Measurements from ENCODE around the gene SPRYD3.

The SPRYD3 gene

GRCh38 chr12:53079226-53080117 is at the start of gene SPRYD3:
SPRYD3 (minus strand) TSS chr12:53079390; CDS start chr12:53079333, 57 bp downstream.
- ChIA-PET POLR2A (interaction anchor here (0.5 to 2.4 kb wide), 33 partner anchors 9 to 422 kb away, joined by 3 to 18 read pairs (median 5); partner anchors contain the start of genes AAAS, CSAD, EIF4B and ESPL1), CTCF (interaction anchor here (0.6 to 7.0 kb wide), 7 partner anchors 14 to 132 kb away, joined by 3 to 78 read pairs (median 3); partner anchors contain the start of gene IGFBP6)
- Histone ChIP-seq H3K27ac (ENCODE audit: extremely low read depth, low read depth, low read length) (peak within 1 kb of the TSS; percentile 85), H3K4me1 (ENCODE audit: control insufficient read depth, insufficient read depth, low read length) (peaks cover 2% of the 10 kb centered on the region; the same call in 1 of the 2 replicates), H3K36me3 (ENCODE audit: control insufficient read depth in 2 of 2, insufficient read depth in 1 of 2, low read length in 2 of 2) (peaks cover 0 to 30% of the 10 kb centered on the region in 2 experiments; a peak in 2 of 3 replicates), H3K4me3 (ENCODE audit: low read depth, low read length) (peak within 1 kb of the TSS; percentile 55), H3K9me3 (ENCODE audit: control insufficient read depth, insufficient read depth, low read depth, low read length) (no peaks in the 10 kb centered on the region)
- TF ChIP-seq REPIN1 (tag by site-specific recombination; IDR thresholded peaks at IDR 0.05; ENCODE audit: low read depth) (no peak), ZNF76 (tag by site-specific recombination; IDR thresholded peaks at IDR 0.05; ENCODE audit: borderline replicate concordance, low read depth) (peak; percentile 40; the same call in 1 of the 2 replicates), ZNF555 (tag by site-specific recombination; conservative IDR thresholded peaks at IDR 0.05) (no peak), ZNF529 (tag by site-specific recombination; IDR thresholded peaks at IDR 0.05; ENCODE audit: insufficient replicate concordance) (no peak), ZNF664 (tag by site-specific recombination; IDR thresholded peaks at IDR 0.05) (peak; percentile 85), SP7 (tag by site-specific recombination; IDR thresholded peaks at IDR 0.05) (peak; percentile 38; the same call in 1 of the 2 replicates), ATF2 (tag by site-specific recombination; IDR thresholded peaks at IDR 0.05; ENCODE audit: low read depth) (no peak), ZNF701 (tag by site-specific recombination; IDR thresholded peaks at IDR 0.05) (no peak), ZNF302 (tag by site-specific recombination; IDR thresholded peaks at IDR 0.05; ENCODE audit: low read depth) (no peak), ZFP37 (tag by site-specific recombination; IDR thresholded peaks at IDR 0.05) (no peak; the same call in 1 of the 2 replicates), ZNF23 (tag by site-specific recombination; IDR thresholded peaks at IDR 0.05; ENCODE audit: borderline replicate concordance) (no peak), ZNF548 (tag by site-specific recombination; IDR thresholded peaks at IDR 0.05) (no peak), SALL2 (tag by site-specific recombination; IDR thresholded peaks at IDR 0.05; ENCODE audit: borderline replicate concordance) (no peak), ZNF747 (tag by site-specific recombination; IDR thresholded peaks at IDR 0.05) (no peak), ZNF350 (tag by site-specific recombination; IDR thresholded peaks at IDR 0.05) (no peak), CTCF (tag by site-specific recombination; IDR thresholded peaks at IDR 0.05) (no peak), ZIC2 (tag by site-specific recombination; IDR thresholded peaks at IDR 0.05) (peak; percentile 63; the same call in 1 of the 2 replicates), ZNF362 (tag by site-specific recombination; IDR thresholded peaks at IDR 0.05) (no peak), ZNF785 (tag by site-specific recombination; IDR thresholded peaks at IDR 0.05) (no peak), TRIM28 (IDR thresholded peaks at IDR 0.05; ENCODE audit: borderline replicate concordance, low read length) (no peak), ZNF610 (tag by site-specific recombination; IDR thresholded peaks at IDR 0.05; ENCODE audit: borderline replicate concordance) (no peak), BCL11A (tag by site-specific recombination; IDR thresholded peaks at IDR 0.05; ENCODE audit: low read depth) (peak; percentile 57), ZNF670 (tag by site-specific recombination; IDR thresholded peaks at IDR 0.05; ENCODE audit: low read depth) (no peak), ZNF155 (tag by site-specific recombination; IDR thresholded peaks at IDR 0.05) (no peak), ZBTB20 (tag by site-specific recombination; IDR thresholded peaks at IDR 0.05) (peak; percentile 98), ZSCAN30 (tag by site-specific recombination; IDR thresholded peaks at IDR 0.05) (0 out of 2 replicates have a peak, but pooled peaks have one; percentile 31), ZSCAN4 (tag by site-specific recombination; IDR thresholded peaks at IDR 0.05) (no peak), MEIS1 (CRISPR knock-in tag; IDR thresholded peaks at IDR 0.05; ENCODE audit: borderline replicate concordance) (no peak), SP2 (tag by site-specific recombination; IDR thresholded peaks at IDR 0.05) (peak; percentile 99), ZNF19 (tag by site-specific recombination; IDR thresholded peaks at IDR 0.05; ENCODE audit: low read depth) (no peak), ZBTB17 (tag by site-specific recombination; IDR thresholded peaks at IDR 0.05) (peak; percentile 66), ZNF585B (tag by site-specific recombination; IDR thresholded peaks at IDR 0.05) (no peak)
